DMS53 treated with DMSO at 0.1 percent for 48 hours (cell line): ENCODE data around the gene WWC2.
"Not testable (repeated sequence)": the region's sequence is repeated elsewhere in the genome, so short reads cannot be mapped to it uniquely, and the experiment has no call there.

Source experiments
- DNase-seq: peaks from one replicate; lab custom pipeline; 2025; ENCODE audit not compliant: unreplicated experiment; lab: John Stamatoyannopoulos, UW

Gene WWC2

GRCh38 chr4:183171484-183172267 is 72.6 kb downstream of the WWC2 start:
- DNase-seq, result peak; percentile 44

- DNase-seq, result no peak
Measured at GRCh38 chr4:183172881-183173280, 73.8 kb downstream of the WWC2 start.

- no peak for DNase-seq
Measured at GRCh38 chr4:183173580-183174526, 74.8 kb downstream of the WWC2 start.

DNA sequence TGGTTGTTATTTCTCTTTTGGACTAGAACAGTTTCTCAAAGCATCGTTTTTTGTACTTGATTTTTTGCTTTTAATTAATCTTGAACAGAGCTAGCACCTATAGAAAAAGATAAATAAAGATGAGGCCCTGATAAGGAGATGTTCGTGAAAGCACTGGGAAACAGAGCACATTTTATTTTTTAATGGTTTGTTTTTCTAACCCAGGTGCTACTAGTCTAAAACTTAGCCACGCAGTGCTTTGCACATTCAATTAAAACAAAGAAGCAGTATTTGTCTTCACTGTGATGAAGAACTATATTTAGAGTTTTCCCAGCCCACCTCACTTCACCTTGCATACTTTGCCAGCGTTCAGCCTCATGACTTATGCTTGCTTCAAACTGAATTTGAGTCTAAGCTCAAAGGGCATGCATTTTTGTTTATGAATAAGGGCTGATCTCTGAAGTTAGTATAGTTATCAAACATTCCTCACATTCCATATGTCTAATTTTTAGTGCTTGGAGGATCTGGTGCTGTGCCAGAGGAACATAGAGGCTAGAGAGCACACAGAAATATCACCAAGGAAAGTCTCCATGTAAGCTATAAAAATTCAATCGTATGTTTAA is 76.7 kb downstream of the WWC2 start:
- no peak for DNase-seq

- DNase-seq, result no peak
Measured at GRCh38 chr4:183177001-183177400, 77.9 kb downstream of the WWC2 start.

GRCh38 chr4:183178201-183178600 is 79.1 kb downstream of the WWC2 start:
- no peak for DNase-seq

- no peak for DNase-seq
Measured at GRCh38 chr4:183180096-183180495, 81.0 kb downstream of the WWC2 start.

GRCh38 chr4:183180621-183181020 is 81.6 kb downstream of the WWC2 start:
- no peak for DNase-seq

GRCh38 chr4:183181081-183181480 is 82.0 kb downstream of the WWC2 start:
- no peak for DNase-seq

GRCh38 chr4:183182873-183183725 is 84.0 kb downstream of the WWC2 start:
- DNase-seq, result peak; percentile 64

DNA sequence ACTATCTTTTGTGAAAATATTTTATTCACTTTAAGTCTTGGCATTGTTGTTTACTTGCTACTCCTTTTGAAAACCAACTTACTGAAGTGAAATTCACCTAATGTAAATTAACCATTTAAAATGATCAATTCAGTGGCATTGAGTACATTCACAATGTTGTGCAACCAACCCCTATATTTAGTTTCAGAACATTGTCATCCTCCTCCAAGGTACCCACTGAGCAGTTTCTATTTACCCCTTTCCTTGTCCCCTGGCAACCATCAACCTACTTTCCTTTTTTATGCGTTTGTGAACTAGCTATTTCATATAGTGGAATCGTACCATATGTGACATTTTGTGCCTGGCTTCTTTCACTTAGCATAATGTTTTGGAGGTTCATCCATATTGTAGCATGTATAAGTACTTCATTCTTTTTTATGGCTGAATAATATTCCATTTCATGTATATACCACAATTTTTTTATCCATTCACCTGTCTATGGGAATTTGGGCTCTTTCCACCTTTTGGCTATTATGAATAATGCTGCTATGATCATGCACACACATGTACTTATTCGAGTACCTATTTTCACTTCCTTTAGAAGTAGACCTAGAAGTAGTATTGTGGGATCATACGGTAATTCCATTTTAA is 85.0 kb downstream of the WWC2 start:
- no peak for DNase-seq

GRCh38 chr4:183185018-183185417 is 86.0 kb downstream of the WWC2 start:
- DNase-seq, result no peak

GRCh38 chr4:183185559-183185958 is 86.5 kb downstream of the WWC2 start:
- no peak for DNase-seq

- DNase-seq, result no peak
Measured at GRCh38 chr4:183186813-183187212, 87.8 kb downstream of the WWC2 start.

- no peak for DNase-seq
Measured at GRCh38 chr4:183190900-183191527, 92.0 kb downstream of the WWC2 start.

GRCh38 chr4:183191630-183192029 is 92.6 kb downstream of the WWC2 start:
- no peak for DNase-seq

GRCh38 chr4:183192571-183192970 is 93.5 kb downstream of the WWC2 start:
- no peak for DNase-seq

DNA sequence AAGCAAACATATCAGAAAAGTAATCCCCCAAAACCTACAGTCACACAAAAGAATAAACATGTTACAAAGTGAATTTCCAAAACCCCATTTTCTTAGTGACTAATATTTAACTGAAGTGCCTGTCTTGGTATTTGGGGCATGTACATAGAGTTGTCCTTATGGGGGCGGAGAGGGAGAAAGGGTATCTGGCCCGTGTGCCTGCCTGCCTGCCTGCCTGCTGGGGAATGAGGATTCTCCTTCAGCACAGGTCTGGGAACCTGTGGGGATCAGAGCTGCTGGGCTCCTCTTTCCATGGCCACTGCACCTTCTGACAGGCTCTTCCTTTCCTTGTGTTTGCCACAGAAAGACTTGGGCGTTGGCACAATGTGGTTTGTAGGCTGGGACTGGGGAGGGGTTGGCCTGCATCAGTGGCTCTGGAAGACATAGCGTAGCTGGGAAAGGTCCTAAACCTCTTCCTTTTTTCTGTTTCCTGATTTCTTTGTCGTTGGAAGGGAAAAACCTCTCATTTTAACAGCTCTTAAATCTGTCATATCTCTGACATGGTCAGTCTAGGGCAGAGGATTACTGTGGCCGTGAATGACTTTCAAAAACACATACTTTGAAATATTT is 94.8 kb downstream of the WWC2 start:
- DNase-seq, result not testable (repeated sequence)

DNA sequence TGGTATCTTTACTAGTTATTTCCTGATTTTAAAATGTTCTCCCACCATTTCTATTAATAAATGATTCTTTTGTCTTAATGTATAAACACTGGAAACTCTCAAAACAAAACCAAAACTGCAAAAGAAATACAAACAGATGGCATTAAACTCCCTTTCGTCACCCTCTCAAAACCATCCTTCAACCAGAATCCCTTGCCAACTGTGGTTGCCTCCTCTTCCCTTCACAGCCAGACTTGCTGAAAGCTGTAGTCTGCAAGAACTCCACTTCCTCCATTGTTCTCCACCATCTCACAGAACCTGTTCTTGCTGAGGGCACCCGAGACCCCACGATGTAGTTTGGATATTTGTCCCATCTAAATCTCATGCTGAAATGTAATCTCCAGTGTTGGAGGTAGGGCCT is 96.5 kb downstream of the WWC2 start:
- no peak for DNase-seq
